GM12892 (cell line): ENCODE measurements around the gene POLH.

Experiments
- POLR2A ChIP-seq: IDR thresholded peaks from 2 replicates; pipeline ENCODE4 v1.6.1; 2011; ENCODE audit warnings: low read depth, low read length, control low read depth
- POLR2AphosphoS5 ChIP-seq: IDR thresholded peaks from 2 replicates; pipeline ENCODE4 v1.6.1; 2011; ENCODE audit warnings: low read depth, low read length, control low read depth
- TAF1 ChIP-seq: IDR thresholded peaks from 2 replicates; pipeline ENCODE4 v1.6.1; 2011; ENCODE audit warnings: low read depth, mild to moderate bottlenecking, control low read depth, low read length, borderline replicate concordance

DNA sequence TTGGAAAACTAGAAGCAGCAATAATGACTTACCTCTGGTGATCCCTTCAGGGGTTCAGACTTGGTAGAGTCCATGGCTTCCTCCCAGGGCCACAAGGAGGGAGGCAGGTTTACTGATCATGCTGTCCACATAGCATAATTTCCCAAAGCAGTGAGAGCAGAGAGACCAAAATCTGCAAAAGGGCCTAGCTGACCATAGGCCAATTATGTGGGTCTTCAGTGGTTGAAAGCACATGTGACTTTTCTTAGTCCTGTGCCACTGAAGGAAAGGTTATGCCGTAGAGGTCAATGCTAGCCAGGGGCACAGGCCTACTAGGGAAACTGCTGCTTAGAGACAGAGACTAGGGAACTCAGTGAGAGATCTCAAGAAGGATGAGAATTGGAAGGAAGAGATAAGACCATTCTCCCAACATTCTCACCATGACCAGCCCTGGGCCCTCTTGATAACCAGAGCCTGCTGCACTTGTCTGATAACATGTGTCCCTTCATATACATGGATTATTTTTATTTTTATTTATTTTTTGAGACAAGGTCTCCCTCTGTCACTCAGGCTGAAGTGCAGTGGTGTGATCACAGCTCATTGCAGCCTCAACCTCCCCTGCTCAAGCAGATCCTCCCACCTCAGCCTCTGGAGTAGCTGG, 55.1 kb downstream of the POLH start:
- TF ChIP-seq TAF1: no peak
- no peak for TF ChIP-seq POLR2A
- TF ChIP-seq POLR2AphosphoS5: no peak
